Right atrium auricular region (tissue), 2 donors: ENCODE results near the gene FSIP1. TPM values are rescaled to one million over a fixed set of nuclear protein-coding genes. Genes with fewer than 3 reads are reported as not detected.

Experiments used
- DNase-seq: peaks from one replicate; pipeline ENCODE4 v3.0.0-alpha.2; 2019; ENCODE audit warnings: low spot score
- H3K27ac ChIP-seq, 2 donors: fragments of 200-600 bp; sonication (generic); 1 replicate in 1 of 2; 2 replicates in 1 of 2; pipeline ENCODE4 v1.5.1; 2016 to 2019
- H3K27me3 ChIP-seq, 2 donors: fragments of 200-600 bp; sonication (generic); one replicate each; pipeline versions ENCODE4 v1.5.1 to v1.6.0; 2017 to 2019
- H3K36me3 ChIP-seq: fragments of 200-600 bp; sonication (generic); one replicate; pipeline ENCODE4 v1.5.1; 2016
- H3K4me1 ChIP-seq, 2 donors: fragments of 200-600 bp; sonication (generic); one replicate each; pipeline versions ENCODE4 v1.5.1 to v1.6.0; 2017 to 2019
- H3K4me3 ChIP-seq, 2 donors: fragments of 200-600 bp; sonication (generic); 1 replicate in 1 of 2; 2 replicates in 1 of 2; pipeline ENCODE4 v1.5.1; 2017 to 2019; ENCODE audit warnings: mild to moderate bottlenecking in 1 of 2, moderate library complexity in 1 of 2
- H3K9me3 ChIP-seq, 2 donors: fragments of 200-600 bp; sonication (generic); one replicate each; pipeline ENCODE4 v1.5.1; 2019
- CTCF ChIP-seq, 2 donors: fragments of 200-600 bp; sonication (generic); IDR thresholded peaks; one replicate each; pipeline ENCODE4 v1.5.1; 2019; ENCODE audit warnings: antibody characterized with exemption in 2 of 2
- total RNA-seq, 2 donors: library from RNA; depleted of rRNA; stranded (reverse); fragments of >200 nt; gene quantifications; one replicate each; pipeline ENCODE4 v1.1.0, GENCODE V29; 2016

Gene FSIP1
- total RNA-seq, 2 donors from 2014 or later: 0.24 TPM; not detected in 1

- DNase-seq: no peak
- Histone ChIP-seq H3K27me3 (no peaks in the 10 kb centered on the region), H3K9me3 (no peaks in the 10 kb centered on the region), H3K36me3 (no peaks in the 10 kb centered on the region), H3K4me3 (no peak overlapping the region), H3K27ac (no peak overlapping the region), H3K4me1 (no peaks in the 10 kb centered on the region)
- no peak for TF ChIP-seq CTCF (IDR thresholded peaks at IDR 0.05)
These were observed 14.8 kb upstream of the FSIP1 start for GRCh38 chr15:39797407-39797806.

- no peak for TF ChIP-seq CTCF (IDR thresholded peaks at IDR 0.05)
- Histone ChIP-seq H3K27me3 (no peaks in the 10 kb centered on the region), H3K9me3 (no peaks in the 10 kb centered on the region), H3K36me3 (no peaks in the 10 kb centered on the region), H3K4me3 (no peak overlapping the region), H3K4me1 (no peaks in the 10 kb centered on the region), H3K27ac (no peak overlapping the region)
- DNase-seq: no peak
These were observed 14.0 kb upstream of the FSIP1 start for GRCh38 chr15:39796601-39797000.

GRCh38 chr15:39795486-39795885 lies 12.8 kb upstream of the FSIP1 start:
- Histone ChIP-seq H3K9me3 (no peaks in the 10 kb centered on the region), H3K4me3 (no peak overlapping the region), H3K36me3 (no peaks in the 10 kb centered on the region), H3K27me3 (no peaks in the 10 kb centered on the region), H3K4me1 (no peaks in the 10 kb centered on the region), H3K27ac (no peak overlapping the region)
- no peak for DNase-seq
- TF ChIP-seq CTCF (IDR thresholded peaks at IDR 0.05): no peak

GRCh38 chr15:39794954-39795353 lies 12.3 kb upstream of the FSIP1 start:
- Histone ChIP-seq H3K27ac (no peak overlapping the region), H3K4me3 (no peak overlapping the region), H3K4me1 (no peaks in the 10 kb centered on the region)

GRCh38 chr15:39793923-39794322 lies 11.3 kb upstream of the FSIP1 start:
- no peaks in the 10 kb centered on the region for H3K27me3 ChIP-seq
- H3K4me3 ChIP-seq: no peak overlapping the region
- no peak for TF ChIP-seq CTCF (IDR thresholded peaks at IDR 0.05)
- no peaks in the 10 kb centered on the region for H3K9me3 ChIP-seq
- no peaks in the 10 kb centered on the region for H3K4me1 ChIP-seq
- H3K27ac ChIP-seq: no peak overlapping the region
- no peak for DNase-seq
- H3K36me3 ChIP-seq: no peaks in the 10 kb centered on the region

More at GRCh38 chr15:39794954-39795353, 12.3 kb upstream of the FSIP1 start:
- no peaks in the 10 kb centered on the region for H3K27me3 ChIP-seq
- DNase-seq: no peak
- TF ChIP-seq CTCF (IDR thresholded peaks at IDR 0.05): no peak
- H3K9me3 ChIP-seq: no peaks in the 10 kb centered on the region
- H3K36me3 ChIP-seq: no peaks in the 10 kb centered on the region

- Histone ChIP-seq H3K27ac (no peak overlapping the region), H3K27me3 (no peaks in the 10 kb centered on the region), H3K9me3 (no peaks in the 10 kb centered on the region), H3K4me3 (no peak overlapping the region), H3K36me3 (no peaks in the 10 kb centered on the region), H3K4me1 (no peaks in the 10 kb centered on the region)
- no peak for TF ChIP-seq CTCF (IDR thresholded peaks at IDR 0.05)
- no peak for DNase-seq
These were observed 10.2 kb upstream of the FSIP1 start for GRCh38 chr15:39792844-39793335.
